Small intestine (tissue), 7 donors: ENCODE results near the gene SWT1. TPM values are rescaled to one million over a fixed set of nuclear protein-coding genes. Genes with fewer than 3 reads are reported as not detected.
"Not testable (repeated sequence)": the region's sequence is repeated elsewhere in the genome, so short reads cannot be mapped to it uniquely, and the experiment has no call there.

Experiments
- DNase-seq, 2 donors: peaks; one replicate each; pipeline versions ENCODE4 v3.0.0 to v3.0.0-alpha.2; 2013
- FAIRE-seq: peaks from 2 replicates; lab custom pipeline; 2012; peaks lifted over from hg19 to GRCh38; lab: Jason Lieb, UNC
- H3K27ac ChIP-seq, 3 donors: one replicate each; pipeline ENCODE4 v1.5.1; 2013; ENCODE audit warnings: low read length in 2 of 3, mild to moderate bottlenecking in 2 of 3, control low read depth in 1 of 3, inconsistent platforms in 1 of 3, low read depth in 1 of 3, moderate library complexity in 1 of 3
- H3K27me3 ChIP-seq, 3 donors: one replicate each; pipeline ENCODE4 v1.6.1; 2013; ENCODE audit warnings: low read length in 3 of 3, inconsistent platforms in 1 of 3; ENCODE audit not compliant: control insufficient read depth in 3 of 3, insufficient read depth in 3 of 3
- H3K36me3 ChIP-seq, 3 donors: one replicate each; pipeline ENCODE4 v1.6.1; 2013; ENCODE audit warnings: low read length in 3 of 3, inconsistent platforms in 1 of 3, low read depth in 1 of 3, mild to moderate bottlenecking in 1 of 3, moderate library complexity in 1 of 3; ENCODE audit not compliant: control insufficient read depth in 3 of 3, insufficient read depth in 2 of 3
- H3K4me1 ChIP-seq, 3 donors: one replicate each; pipeline ENCODE4 v1.6.1; 2013; ENCODE audit warnings: low read length in 2 of 3, inconsistent platforms in 1 of 3, low read depth in 1 of 3, mild to moderate bottlenecking in 1 of 3, moderate library complexity in 1 of 3; ENCODE audit not compliant: control insufficient read depth in 3 of 3, insufficient read depth in 2 of 3
- H3K4me3 ChIP-seq, 3 donors: one replicate each; pipeline ENCODE4 v1.5.1; 2013; ENCODE audit warnings: low read length in 3 of 3, control low read depth in 1 of 3, inconsistent platforms in 1 of 3, low read depth in 1 of 3, mild to moderate bottlenecking in 1 of 3, moderate library complexity in 1 of 3
- H3K9me3 ChIP-seq, 2 donors: one replicate each; pipeline ENCODE4 v1.6.1; 2013; ENCODE audit warnings: low read depth in 1 of 2, low read length in 1 of 2; ENCODE audit not compliant: control insufficient read depth in 2 of 2, insufficient read depth in 1 of 2
- WGBS, 3 donors: extraction: QIAGEN DNeasy Blood & Tissue Kit; methylation state at CpG; one replicate each; pipeline ENCODE4 v1.1.7; 2013; 5-methylcytosine and 5-hydroxymethylcytosine counted together
- polyA plus RNA-seq, 4 donors: library from polyadenylated mRNA; stranded (reverse) in 3 of 4; unstranded in 1 of 4; fragments of 200-250 nt in 3 of 4; fragments of 120-200 nt in 1 of 4; gene quantifications; one replicate each; pipeline versions ENCODE4 v1.2.1 to v1.2.3, GENCODE V29; 2013
- donor health status: healthy with polysubstance abuse.
- donor health status: control.
- donor health status: control.
- donor health status: Bipolar disorder and iron deficiency.
- donor health status: healthy.

Gene SWT1
- polyA plus RNA-seq, 4 donors, result 2.4 to 5.6 (median 4.2) TPM

DNA sequence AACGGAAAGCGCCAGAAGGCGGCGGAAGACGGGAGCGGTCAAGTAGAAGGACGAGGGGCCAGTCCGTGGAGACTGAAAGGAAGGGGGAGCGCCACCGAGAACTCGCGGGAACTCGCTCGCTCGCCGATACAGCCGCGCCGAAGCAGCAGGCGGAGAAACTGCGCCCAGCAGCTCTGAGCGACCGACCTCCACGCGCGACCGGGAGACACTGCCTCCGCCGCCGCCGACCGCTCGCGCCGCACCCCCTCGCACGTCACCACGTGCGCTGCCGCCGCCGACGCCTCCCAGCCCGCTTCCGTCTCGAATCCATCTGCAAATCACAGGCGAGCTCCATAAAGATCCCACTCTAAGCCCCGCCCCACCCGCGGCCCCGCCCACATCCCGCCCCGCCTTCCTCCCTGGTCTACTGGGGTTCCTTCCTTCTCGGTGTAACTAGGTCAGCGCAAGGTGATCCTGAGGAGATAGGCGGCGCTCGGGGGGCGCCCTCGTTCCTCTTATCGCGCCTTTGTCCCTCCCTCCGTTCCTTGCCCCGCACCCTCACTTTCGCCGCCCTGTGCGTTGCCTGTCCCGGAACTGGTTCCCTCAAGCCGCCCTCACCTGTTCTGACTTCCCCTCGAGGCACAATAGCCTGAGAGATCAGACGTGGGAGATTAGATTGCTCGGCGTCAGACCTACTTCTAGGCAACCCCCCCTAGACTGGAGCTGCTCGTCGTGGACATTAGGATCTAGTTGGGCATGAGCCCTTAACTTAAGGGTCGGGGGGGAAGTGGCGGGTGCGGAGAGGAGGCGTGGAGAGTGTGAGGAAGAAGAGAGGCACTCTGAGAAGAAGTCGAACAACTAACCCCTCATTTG, 160.3 kb downstream of the SWT1 start, which contains the start of gene IVNS1ABP:
Gene IVNS1ABP (minus strand): TSS at position 210 of the 852 bp plus-strand sequence. CDS start 7,750 bp downstream, outside the sequence.
- FAIRE-seq (no peak), DNase-seq (peak; percentile 97 to 99)
- peak within 1 kb of the TSS; percentile 98 to 100 (median 99) for H3K27ac ChIP-seq
- WGBS, 3 donors, result 0% methylated on average over 67 to 80 of the region's 80 CpGs
- H3K4me1 ChIP-seq, result peaks cover 1 to 18% (median 11%) of the 10 kb centered on the region in 3 donors
- peak within 1 kb of the TSS; percentile 82 to 98 (median 98) for H3K4me3 ChIP-seq
- no peaks in the 10 kb centered on the region for H3K36me3 ChIP-seq
- H3K27me3 ChIP-seq, result no peaks in the 10 kb centered on the region
- no peaks in the 10 kb centered on the region for H3K9me3 ChIP-seq

DNA sequence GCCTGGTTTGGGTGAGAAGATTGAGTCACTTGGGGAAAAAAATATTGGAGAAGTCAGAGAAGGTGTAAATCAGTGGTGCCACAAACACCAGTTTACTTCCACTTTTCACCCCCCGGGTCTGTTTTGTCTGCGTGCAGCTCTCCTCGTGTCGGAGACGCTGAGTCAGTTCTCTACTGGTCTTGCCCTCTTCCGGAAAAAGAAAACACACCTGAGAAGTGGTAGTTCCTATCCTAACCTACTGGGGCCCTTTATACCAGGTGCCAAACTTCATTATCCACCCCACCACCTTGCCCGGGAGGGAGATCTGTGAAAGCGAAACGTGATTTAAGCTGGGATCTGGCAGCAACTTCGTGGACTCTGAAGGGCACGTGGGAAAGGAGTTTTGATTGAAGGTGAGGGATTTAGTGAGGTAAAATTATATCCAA, 160.9 kb downstream of the SWT1 start:
- DNase-seq (peak in 1 of 2 donors; percentile 79), FAIRE-seq (no peak)
- H3K27ac ChIP-seq, result peak overlapping the region; percentile 96 to 98 (median 96)
- 9 to 16% (median 10%) methylated on average over 11 of the region's 11 CpGs for WGBS, 3 donors
- H3K4me1 ChIP-seq, result peaks cover 0 to 13% (median 11%) of the 10 kb centered on the region in 3 donors
- peak overlapping the region; percentile 19 to 64 (median 51) for H3K4me3 ChIP-seq
- no peaks in the 10 kb centered on the region for H3K9me3 ChIP-seq
- no peaks in the 10 kb centered on the region for H3K36me3 ChIP-seq
- H3K27me3 ChIP-seq, result no peaks in the 10 kb centered on the region

DNA sequence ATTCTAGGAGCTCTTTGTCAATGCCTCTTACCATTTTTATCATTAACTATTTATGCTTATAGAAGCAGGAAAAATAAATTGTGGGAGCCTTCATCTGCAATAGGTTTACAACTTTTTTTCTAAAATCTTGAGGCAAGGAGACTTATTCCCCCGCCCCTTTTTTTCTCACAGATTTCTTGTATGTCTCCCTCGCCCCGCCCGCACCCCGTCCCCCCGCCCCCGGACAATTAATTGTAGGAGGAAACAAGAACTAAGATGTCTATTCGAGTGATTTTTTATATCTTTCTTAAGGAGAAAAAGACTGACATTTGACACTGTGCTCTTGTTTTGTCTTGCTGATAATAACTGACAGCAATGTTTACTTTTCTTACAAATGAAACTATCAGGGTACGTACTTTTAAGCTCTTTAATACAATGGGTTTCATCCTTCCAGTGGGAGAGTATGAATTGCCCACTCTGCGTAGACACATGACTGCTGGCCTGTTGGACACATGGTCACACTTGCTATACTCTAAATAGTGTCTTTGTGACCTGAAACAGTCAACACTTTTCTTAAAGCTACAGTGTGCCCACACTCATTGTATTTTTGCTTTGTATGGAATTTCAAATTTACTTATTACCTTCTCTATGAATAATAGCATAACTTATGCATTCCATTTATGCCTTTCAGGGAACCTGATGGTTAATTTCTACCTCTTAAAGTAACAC, 161.6 kb downstream of the SWT1 start:
- Histone ChIP-seq H3K9me3 (no peaks in the 10 kb centered on the region), H3K4me1 (peaks cover 0 to 13% (median 11%) of the 10 kb centered on the region in 3 donors), H3K27me3 (no peaks in the 10 kb centered on the region), H3K27ac (peak overlapping the region in 2 of 3 donors; percentile 96 to 98), H3K4me3 (no peak overlapping the region), H3K36me3 (no peaks in the 10 kb centered on the region)
- no peak for FAIRE-seq
- DNase-seq, result peak in 1 of 2 donors; percentile 42
- 33 to 57% (median 44%) methylated on average over 10 of the region's 10 CpGs for WGBS, 3 donors

DNA sequence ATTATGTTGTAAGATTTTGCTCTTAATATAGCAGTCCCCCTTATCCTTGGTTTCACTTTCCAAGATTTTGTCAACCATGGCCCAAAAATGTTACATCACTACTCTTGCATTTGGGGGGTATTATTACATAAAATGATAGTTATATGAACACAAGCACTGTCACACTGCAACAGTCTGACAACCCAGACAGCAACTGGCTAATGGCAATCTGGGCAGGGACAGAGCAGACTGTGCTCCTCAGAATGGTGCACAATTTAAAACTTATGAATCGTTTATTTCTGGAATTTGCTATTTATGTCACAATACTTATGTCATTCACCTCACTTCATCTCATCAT, 162.1 kb downstream of the SWT1 start:
- WGBS, 3 donors, result 68 to 81% (median 73%) methylated on average over 1 of the region's 1 CpG
- FAIRE-seq, result no peak
- peaks cover 0 to 13% (median 7%) of the 10 kb centered on the region in 3 donors for H3K4me1 ChIP-seq
- no peaks in the 10 kb centered on the region for H3K36me3 ChIP-seq
- no peak overlapping the region for H3K27ac ChIP-seq
- no peaks in the 10 kb centered on the region for H3K9me3 ChIP-seq
- H3K27me3 ChIP-seq, result no peaks in the 10 kb centered on the region
- no peak for DNase-seq
- H3K4me3 ChIP-seq, result no peak overlapping the region

DNA sequence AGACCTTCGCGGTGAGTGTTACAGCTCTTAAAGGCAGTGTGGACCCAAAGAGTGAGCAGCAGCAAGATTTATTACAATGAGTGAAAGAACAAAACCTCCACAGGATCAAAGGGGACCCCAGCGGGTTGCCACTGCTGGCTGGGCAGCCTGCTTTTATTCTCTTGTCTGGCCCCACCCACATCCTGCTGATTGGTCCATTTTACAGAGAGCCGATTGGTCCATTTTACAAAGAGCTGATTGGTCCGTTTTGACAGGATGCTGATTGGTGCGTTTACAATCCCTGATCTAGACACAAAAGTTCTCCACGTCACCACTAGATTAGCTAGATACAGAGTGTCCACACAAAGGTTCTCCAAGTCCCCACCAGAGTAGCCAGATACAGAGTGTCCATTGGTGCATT, 164.1 kb downstream of the SWT1 start:
- H3K27ac ChIP-seq, H3K27me3 ChIP-seq, H3K9me3 ChIP-seq, FAIRE-seq, H3K4me3 ChIP-seq, H3K36me3 ChIP-seq, DNase-seq: not testable (repeated sequence)
- 96 to 98% (median 97%) methylated on average over 7 of the region's 7 CpGs for WGBS, 3 donors
- H3K4me1 ChIP-seq, result peaks cover 0 to 13% (median 5%) of the 10 kb centered on the region in 3 donors

DNA sequence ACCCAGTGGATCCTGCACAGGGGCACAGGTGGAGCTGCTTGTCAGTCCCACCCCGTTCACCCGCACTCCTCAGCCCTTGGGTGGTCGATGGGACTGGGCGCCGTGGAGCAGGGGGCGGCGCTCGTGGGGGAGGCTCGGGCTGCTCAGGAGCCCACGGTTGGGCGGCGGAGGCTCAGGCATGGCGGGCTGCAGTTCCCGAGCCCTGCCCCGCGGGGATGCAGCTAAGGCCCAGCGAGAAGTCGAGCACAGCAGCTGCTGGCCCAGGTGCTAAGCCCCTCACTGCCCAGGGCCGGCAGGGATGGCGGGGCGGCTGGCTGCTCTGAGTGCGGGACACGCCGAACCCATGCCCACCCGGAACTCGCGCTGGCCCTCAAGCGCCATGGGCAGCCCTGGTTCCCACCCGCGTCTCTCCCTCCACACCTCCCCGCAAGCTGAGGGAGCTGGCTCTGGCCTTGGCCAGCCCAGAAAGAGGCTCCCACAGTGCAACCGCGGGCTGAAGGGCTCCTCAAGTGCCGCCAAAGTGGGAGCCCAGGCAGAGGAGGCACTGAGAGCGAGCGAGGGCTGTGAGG, 164.8 kb downstream of the SWT1 start:
- H3K4me3 ChIP-seq, H3K27ac ChIP-seq, H3K9me3 ChIP-seq, FAIRE-seq, H3K27me3 ChIP-seq, H3K36me3 ChIP-seq, DNase-seq: not testable (repeated sequence)
- peaks cover 0 to 13% (median 5%) of the 10 kb centered on the region in 3 donors for H3K4me1 ChIP-seq
- WGBS, 3 donors, result 97 to 99% (median 99%) methylated on average over 29 to 36 of the region's 36 CpGs

DNA sequence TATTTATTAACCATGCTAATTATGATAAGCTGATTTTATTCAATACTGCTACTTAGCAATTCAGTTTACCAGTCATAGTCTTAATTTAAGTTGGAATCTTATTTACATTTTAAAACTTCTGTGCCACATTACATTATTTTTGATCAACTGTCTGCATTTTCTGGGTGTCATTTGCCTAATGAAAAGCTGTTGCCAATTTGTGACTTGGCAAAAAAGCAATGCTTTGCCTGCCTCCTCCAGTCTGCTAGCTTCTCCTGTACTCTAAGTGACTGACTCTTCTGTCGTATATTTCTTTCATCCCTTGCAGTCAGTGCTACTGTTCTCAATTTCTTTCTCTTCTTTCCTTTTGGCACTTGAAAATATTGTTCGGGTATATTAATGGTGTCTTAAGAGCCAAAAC, 165.7 kb downstream of the SWT1 start:
- 76 to 84% (median 78%) methylated on average over 2 of the region's 2 CpGs for WGBS, 3 donors
- H3K9me3 ChIP-seq, result no peaks in the 10 kb centered on the region
- no peak for FAIRE-seq
- no peak overlapping the region for H3K4me3 ChIP-seq
- no peak for DNase-seq
- no peaks in the 10 kb centered on the region for H3K36me3 ChIP-seq
- peaks cover 0 to 10% (median 5%) of the 10 kb centered on the region in 3 donors for H3K4me1 ChIP-seq
- no peaks in the 10 kb centered on the region for H3K27me3 ChIP-seq
- no peak overlapping the region for H3K27ac ChIP-seq

DNA sequence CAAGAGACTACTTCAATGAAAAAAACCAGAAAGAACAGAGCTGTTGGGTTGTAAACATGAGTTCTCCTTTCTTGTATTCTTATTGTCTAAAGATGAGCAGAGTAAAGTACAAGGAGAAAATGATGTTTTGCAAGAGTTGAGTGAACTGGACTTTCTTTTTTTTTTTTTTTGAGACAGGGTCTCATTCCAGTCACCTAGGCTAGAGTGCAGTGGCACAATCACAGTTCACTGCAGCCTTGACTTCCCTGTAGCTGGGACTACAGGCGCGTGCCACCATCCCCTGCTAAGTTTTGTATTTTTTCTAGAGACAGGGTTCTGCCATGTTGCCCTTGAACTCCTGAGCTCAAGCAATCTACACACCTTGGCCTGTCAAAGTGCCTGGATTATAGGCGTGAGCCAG, 167.2 kb downstream of the SWT1 start:
- WGBS, 3 donors, result 93 to 97% (median 95%) methylated on average over 3 of the region's 3 CpGs
- no peaks in the 10 kb centered on the region for H3K4me1 ChIP-seq

More for the DNA sequence above, 167.2 kb downstream of the SWT1 start:
- Histone ChIP-seq H3K27ac (no peak overlapping the region), H3K36me3 (no peaks in the 10 kb centered on the region), H3K4me3 (no peak overlapping the region), H3K27me3 (no peaks in the 10 kb centered on the region), H3K9me3 (no peaks in the 10 kb centered on the region)
- no peak for FAIRE-seq
- no peak for DNase-seq
